ENCODE measurements around the gene PPIA. TPM values are rescaled to one million over a fixed set of nuclear protein-coding genes. Genes with fewer than 3 reads are reported as not detected.
"Not testable (repeated sequence)": the region's sequence is repeated elsewhere in the genome, so short reads cannot be mapped to it uniquely, and the experiment has no call there.

PPIA gene
- total RNA-seq, 3 donors from 2014 or later, result 792 to 1,320 (median 1,014) TPM

GRCh38 chr7:44769376-44769775 is 27.1 kb upstream of the PPIA start:
- Histone ChIP-seq H3K36me3 (ENCODE audit: low read depth) (peaks cover 19% of the 10 kb centered on the region), H3K4me3 (no peak overlapping the region), H3K4me1 (ENCODE audit: low read depth) (peaks cover 31% of the 10 kb centered on the region), H3K9me3 (no peaks in the 10 kb centered on the region)
- no peak for ATAC-seq
- intact Hi-C loops (cut with DNase I, micrococcal nuclease), result no loop called here
- no peak for TF ChIP-seq CTCF (IDR thresholded peaks at IDR 0.05)
- DNase-seq, result peak in 1 of 3 donors; percentile 37

- no peak for TF ChIP-seq CTCF (IDR thresholded peaks at IDR 0.05)
- DNase-seq, result no peak
- Histone ChIP-seq H3K36me3 (ENCODE audit: low read depth) (peaks cover 19% of the 10 kb centered on the region), H3K4me3 (no peak overlapping the region), H3K4me1 (ENCODE audit: low read depth) (peaks cover 31% of the 10 kb centered on the region), H3K9me3 (no peaks in the 10 kb centered on the region)
- intact Hi-C loops (cut with DNase I, micrococcal nuclease), result no loop called here
- ATAC-seq, result peak; percentile 45
These were observed 26.6 kb upstream of the PPIA start for GRCh38 chr7:44769776-44770294.

GRCh38 chr7:44771358-44771757 is 25.1 kb upstream of the PPIA start:
- no peaks in the 10 kb centered on the region for H3K9me3 ChIP-seq
- intact Hi-C loops (cut with DNase I, micrococcal nuclease), result no loop called here
- TF ChIP-seq CTCF (IDR thresholded peaks at IDR 0.05), result no peak
- no peak overlapping the region for H3K4me3 ChIP-seq
- no peak for DNase-seq
- H3K4me1 ChIP-seq (ENCODE audit: low read depth), result peaks cover 31% of the 10 kb centered on the region
- ATAC-seq, result no peak
- peaks cover 4% of the 10 kb centered on the region for H3K36me3 ChIP-seq (ENCODE audit: low read depth)

- TF ChIP-seq CTCF (IDR thresholded peaks at IDR 0.05), result no peak
- Histone ChIP-seq H3K4me3 (no peak overlapping the region), H3K36me3 (ENCODE audit: low read depth) (no peaks in the 10 kb centered on the region), H3K9me3 (no peaks in the 10 kb centered on the region), H3K4me1 (ENCODE audit: low read depth) (peaks cover 30% of the 10 kb centered on the region)
- no peak for DNase-seq
- ATAC-seq, result no peak
- intact Hi-C loops (cut with DNase I, micrococcal nuclease), result no loop called here
These were observed 24.0 kb upstream of the PPIA start for GRCh38 chr7:44772440-44772839.

GRCh38 chr7:44772867-44773266 is 23.6 kb upstream of the PPIA start:
- Histone ChIP-seq H3K36me3 (ENCODE audit: low read depth) (no peaks in the 10 kb centered on the region), H3K4me1 (ENCODE audit: low read depth) (peaks cover 25% of the 10 kb centered on the region), H3K4me3 (no peak overlapping the region), H3K9me3 (no peaks in the 10 kb centered on the region)
- TF ChIP-seq CTCF (IDR thresholded peaks at IDR 0.05), result no peak
- intact Hi-C loops (cut with DNase I, micrococcal nuclease), result no loop called here
- DNase-seq, result no peak
- no peak for ATAC-seq

- H3K9me3 ChIP-seq; H3K4me3 ChIP-seq; intact Hi-C loops (cut with DNase I, micrococcal nuclease); H3K36me3 ChIP-seq (ENCODE audit: low read depth); DNase-seq; ATAC-seq: not testable (repeated sequence)
- H3K4me1 ChIP-seq (ENCODE audit: low read depth), result peaks cover 11% of the 10 kb centered on the region
These were observed 22.0 kb upstream of the PPIA start for GRCh38 chr7:44774486-44774885.
